ENCODE data around the gene PGP. TPM values are rescaled to one million over a fixed set of nuclear protein-coding genes. Genes with fewer than 3 reads are reported as not detected.

The PGP gene
- total RNA-seq, 4 donors from 2014 or later = 13.1 to 27.0 (median 23.2) TPM

GRCh38 chr16:2199621-2200139 is 15.0 kb downstream of the PGP start:
- WGBS, 2 donors = 67 to 69% methylated on average over 9 to 14 of the region's 14 CpGs
- no peak overlapping the region for H3K4me3 ChIP-seq
- no peak for DNase-seq (ENCODE audit: low spot score in 2 of 2)
- H3K27ac ChIP-seq = no peak overlapping the region
- no peaks in the 10 kb centered on the region for H3K9me3 ChIP-seq
- H3K4me1 ChIP-seq = peaks cover 0 to 25% (median 9%) of the 10 kb centered on the region in 4 donors
- no peak for TF ChIP-seq EP300 (IDR thresholded peaks at IDR 0.05)
- no peak for TF ChIP-seq POLR2A (IDR thresholded peaks at IDR 0.05)
- TF ChIP-seq CTCF (IDR thresholded peaks at IDR 0.05) = no peak
- H3K27me3 ChIP-seq = peaks cover 0 to 32% of the 10 kb centered on the region in 2 donors
- no peaks in the 10 kb centered on the region for H3K36me3 ChIP-seq

- no peaks in the 10 kb centered on the region for H3K36me3 ChIP-seq
- no peaks in the 10 kb centered on the region for H3K9me3 ChIP-seq
- no peak for DNase-seq (ENCODE audit: low spot score in 2 of 2)
- no peak overlapping the region for H3K27ac ChIP-seq
- 60 to 84% methylated on average over 3 to 5 of the region's 5 CpGs for WGBS, 2 donors
- no peak overlapping the region for H3K4me3 ChIP-seq
- H3K4me1 ChIP-seq = peaks cover 0 to 25% (median 8%) of the 10 kb centered on the region in 4 donors
- TF ChIP-seq POLR2A (IDR thresholded peaks at IDR 0.05) (no peak), CTCF (IDR thresholded peaks at IDR 0.05) (no peak), EP300 (IDR thresholded peaks at IDR 0.05) (no peak)
- peaks cover 0 to 37% of the 10 kb centered on the region in 2 donors for H3K27me3 ChIP-seq
Observed at GRCh38 chr16:2199095-2199494, 15.5 kb downstream of the PGP start.

- no peaks in the 10 kb centered on the region for H3K9me3 ChIP-seq
- H3K4me1 ChIP-seq = peaks cover 0 to 25% (median 8%) of the 10 kb centered on the region in 4 donors
- no peak for TF ChIP-seq CTCF (IDR thresholded peaks at IDR 0.05)
- no peak for TF ChIP-seq POLR2A (IDR thresholded peaks at IDR 0.05)
- no peak for TF ChIP-seq EP300 (IDR thresholded peaks at IDR 0.05)
- DNase-seq (ENCODE audit: low spot score in 2 of 2) = no peak
- no peak overlapping the region for H3K27ac ChIP-seq
- peaks cover 0 to 46% of the 10 kb centered on the region in 2 donors for H3K27me3 ChIP-seq
- no peaks in the 10 kb centered on the region for H3K36me3 ChIP-seq
- 61 to 65% methylated on average over 4 of the region's 4 CpGs for WGBS, 2 donors
- no peak overlapping the region for H3K4me3 ChIP-seq
Observed at GRCh38 chr16:2198283-2198682, 16.4 kb downstream of the PGP start.

- 71 to 81% methylated on average over 6 of the region's 6 CpGs for WGBS, 2 donors
- DNase-seq (ENCODE audit: low spot score in 2 of 2) = no peak
- TF ChIP-seq EP300 (IDR thresholded peaks at IDR 0.05) = no peak
- Histone ChIP-seq H3K4me1 (peaks cover 0 to 25% (median 8%) of the 10 kb centered on the region in 4 donors), H3K4me3 (no peak overlapping the region), H3K27ac (no peak overlapping the region), H3K9me3 (no peaks in the 10 kb centered on the region), H3K27me3 (peaks cover 0 to 46% of the 10 kb centered on the region in 2 donors), H3K36me3 (no peaks in the 10 kb centered on the region)
Observed at GRCh38 chr16:2197765-2198164, 16.9 kb downstream of the PGP start.

- TF ChIP-seq EP300 (IDR thresholded peaks at IDR 0.05) = no peak
- TF ChIP-seq CTCF (IDR thresholded peaks at IDR 0.05) = no peak
- Histone ChIP-seq H3K4me3 (peak overlapping the region in 1 of 4 donors; percentile 55), H3K4me1 (peaks cover 0 to 25% (median 8%) of the 10 kb centered on the region in 4 donors), H3K27me3 (peaks cover 0 to 46% of the 10 kb centered on the region in 2 donors), H3K9me3 (no peaks in the 10 kb centered on the region), H3K36me3 (no peaks in the 10 kb centered on the region), H3K27ac (no peak overlapping the region)
- no peak for DNase-seq (ENCODE audit: low spot score in 2 of 2)
- WGBS, 2 donors = 40 to 50% methylated on average over 13 to 18 of the region's 32 CpGs
Observed at GRCh38 chr16:2196981-2197511, 17.6 kb downstream of the PGP start.
